ENCODE measurements around the gene CROCC2. TPM values are rescaled to one million over a fixed set of nuclear protein-coding genes. Genes with fewer than 3 reads are reported as not detected.
A peak's percentile ranks its signal among the peaks of the same experiment; 100 is the strongest.

CROCC2 gene
- total RNA-seq, 2 donors from 2014 or later = not detected

DNA sequence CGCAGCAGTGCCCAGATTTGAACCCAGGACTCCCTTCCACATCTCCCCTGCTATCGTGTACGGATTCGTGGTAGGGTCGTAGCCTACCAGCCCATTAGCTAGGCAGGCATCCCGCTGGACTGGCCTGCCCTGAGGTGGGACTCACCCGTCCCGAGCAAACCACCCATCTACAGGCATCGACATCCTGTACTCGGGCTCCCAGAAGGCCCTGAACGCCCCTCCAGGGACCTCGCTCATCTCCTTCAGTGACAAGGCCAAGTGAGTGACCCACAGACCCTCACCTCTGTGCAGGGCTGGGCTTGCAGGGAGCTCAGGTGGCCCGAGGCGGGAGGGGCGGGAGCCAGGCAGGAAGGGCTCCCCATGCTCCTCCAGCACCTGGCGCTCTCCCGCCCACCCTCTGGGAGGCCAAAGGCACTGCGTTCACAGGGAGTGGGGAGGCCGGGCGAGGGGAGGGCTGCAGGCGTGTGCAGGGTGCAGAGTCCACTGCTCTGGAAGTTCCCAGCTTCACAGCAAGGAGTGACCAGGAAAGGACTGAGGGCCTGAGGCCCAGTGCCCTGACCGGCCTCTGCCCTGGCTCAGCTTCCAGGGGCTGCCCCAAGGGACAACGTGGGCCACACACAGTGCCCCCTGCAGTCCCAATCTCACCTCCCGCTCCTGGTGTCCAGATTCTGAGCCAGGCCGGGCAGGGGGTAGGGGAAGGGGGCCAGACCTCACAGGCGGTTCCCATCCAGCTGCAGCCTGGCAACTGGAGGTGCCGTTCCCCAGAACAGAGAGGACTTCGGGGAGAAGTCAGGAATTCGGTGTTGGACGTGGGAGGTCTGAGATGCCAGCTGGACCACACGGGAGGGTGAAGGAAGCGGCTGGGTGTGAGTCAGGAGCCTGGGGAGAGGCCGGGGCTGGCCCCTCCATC is 32.1 kb upstream of the CROCC2 start:
- ATAC-seq (no peak), DNase-seq (no peak)
- intact Hi-C loops (cut with DNase I) = no loop called here

- intact Hi-C loops (cut with DNase I) = no loop called here
- DNase-seq = no peak
- ATAC-seq = no peak
These were observed 31.4 kb upstream of the CROCC2 start for GRCh38 chr2:240874715-240875227.

- DNase-seq = no peak
- intact Hi-C loops (cut with DNase I) = no loop called here
- ATAC-seq = no peak
These were observed 30.7 kb upstream of the CROCC2 start for GRCh38 chr2:240875228-240876034.

DNA sequence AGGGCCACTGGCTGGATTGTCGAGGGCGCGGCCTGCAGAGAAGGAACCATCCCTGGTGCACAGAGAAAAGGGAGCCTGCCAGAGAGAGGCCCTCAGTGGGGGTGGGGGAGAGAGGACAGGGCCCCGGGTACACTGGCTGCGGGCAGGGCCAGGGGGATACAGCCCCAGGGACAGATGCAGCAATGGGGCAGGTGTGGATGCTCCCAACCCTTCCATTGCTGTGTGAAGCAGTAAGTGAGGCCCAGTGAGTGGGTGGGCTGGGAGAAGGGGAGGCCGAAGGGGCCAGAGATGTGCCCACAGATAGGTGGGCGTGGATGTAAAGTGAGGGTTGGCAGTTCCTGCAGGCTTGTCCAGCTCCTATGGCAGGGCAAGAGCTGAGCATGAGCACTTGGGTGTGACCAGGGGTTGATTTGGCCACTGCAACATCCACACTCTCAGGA is 30.1 kb upstream of the CROCC2 start:
- no peak for ATAC-seq
- no peak for DNase-seq
- intact Hi-C loops (cut with DNase I) = no loop called here

DNA sequence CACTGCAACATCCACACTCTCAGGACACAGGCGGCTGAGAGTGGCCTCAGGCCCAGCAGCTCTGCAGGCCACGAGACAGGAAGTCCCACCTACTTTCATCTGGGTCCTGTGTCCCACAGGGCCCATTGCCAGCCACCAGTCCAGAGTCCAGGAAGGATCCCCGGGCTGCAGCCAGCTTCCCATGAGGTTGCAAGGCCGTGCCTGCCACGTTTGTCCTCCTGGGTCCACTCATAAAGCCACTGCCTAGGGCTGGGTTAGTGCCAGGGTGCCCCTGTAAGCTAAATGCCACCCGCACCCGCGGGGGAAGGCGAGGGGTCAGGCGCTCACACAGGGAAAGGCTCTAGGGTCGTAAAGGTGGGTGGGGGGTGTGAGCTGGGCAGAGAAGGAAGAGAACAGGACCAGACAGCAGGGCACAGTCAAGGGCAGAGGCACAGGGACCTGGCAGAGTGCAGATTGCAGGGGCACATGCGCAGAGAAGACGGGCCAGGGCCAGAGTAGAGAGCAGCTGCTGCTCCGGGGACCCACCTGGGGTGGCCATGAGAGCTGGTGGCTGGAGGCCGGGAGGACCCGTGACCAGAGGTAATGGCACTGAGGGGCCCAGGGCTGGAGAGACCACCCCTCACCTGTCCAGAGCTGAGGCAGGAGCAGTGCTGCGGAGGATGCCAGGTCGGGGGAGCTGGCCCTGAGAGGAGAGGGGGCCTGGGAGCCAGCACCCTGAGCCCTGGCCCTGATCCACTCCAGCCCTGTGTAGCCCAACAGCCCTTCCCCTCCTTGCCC is 29.5 kb upstream of the CROCC2 start:
- intact Hi-C loops (cut with DNase I) = no loop called here
- ATAC-seq (peak in 1 of 2 donors; percentile 66), DNase-seq (no peak)

GRCh38 chr2:240877460-240878340 is 28.4 kb upstream of the CROCC2 start:
- no peak for DNase-seq
- intact Hi-C loops (cut with DNase I) = no loop called here
- no peak for ATAC-seq

DNA sequence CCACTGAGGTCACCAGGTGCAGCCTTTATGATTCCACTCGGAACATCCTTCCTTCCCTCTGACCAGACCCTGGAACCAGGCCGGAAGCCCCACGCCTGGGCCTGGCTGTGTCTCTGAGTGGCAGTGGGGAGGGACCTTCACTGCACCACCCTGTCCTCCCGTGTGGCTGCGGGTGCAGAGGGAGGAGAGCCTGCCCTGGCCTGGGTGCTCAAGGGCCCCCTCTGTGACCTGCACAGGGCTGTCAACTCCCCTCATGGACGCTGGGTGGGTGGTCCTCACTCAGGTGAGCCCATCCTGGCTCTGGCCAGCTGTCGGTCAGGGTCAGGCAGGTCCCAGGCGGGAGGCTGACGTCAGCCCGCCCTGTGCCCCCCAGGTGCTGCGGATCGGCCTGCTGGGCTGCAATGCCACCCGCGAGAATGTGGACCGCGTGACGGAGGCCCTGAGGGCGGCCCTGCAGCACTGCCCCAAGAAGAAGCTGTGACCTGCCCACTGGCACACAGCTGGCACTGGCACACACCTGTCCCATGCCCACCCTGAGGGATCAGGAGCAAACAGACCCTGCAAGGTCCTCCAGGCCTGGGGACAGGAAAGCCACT is 27.7 kb upstream of the CROCC2 start:
- ATAC-seq = no peak
- intact Hi-C loops (cut with DNase I) = no loop called here
- DNase-seq = no peak

- ATAC-seq (no peak), DNase-seq (no peak)
- intact Hi-C loops (cut with DNase I) = no loop called here
These were observed 27.0 kb upstream of the CROCC2 start for GRCh38 chr2:240879105-240879504.

GRCh38 chr2:240881913-240882312 is 24.2 kb upstream of the CROCC2 start:
- DNase-seq (no peak), ATAC-seq (no peak)
- intact Hi-C loops (cut with DNase I) = no loop called here

DNA sequence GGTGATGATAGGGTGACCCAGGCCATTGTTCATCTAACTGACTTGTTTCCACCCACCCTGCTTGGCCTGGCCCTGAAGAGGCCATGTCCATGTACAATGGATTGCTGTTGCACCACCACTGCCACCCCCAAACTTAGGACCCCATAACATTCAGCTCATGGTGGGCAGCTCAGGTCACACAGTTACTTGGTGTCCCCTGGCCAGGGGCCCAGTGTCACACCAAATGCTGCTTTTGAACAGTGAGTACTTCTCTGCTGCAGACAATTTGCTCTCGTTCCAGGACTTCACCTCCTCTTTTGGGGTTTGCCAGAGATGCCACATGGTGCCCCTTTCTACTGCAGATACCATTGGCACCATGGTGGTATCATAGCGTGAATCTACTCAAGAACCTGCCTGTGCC is 21.9 kb upstream of the CROCC2 start:
- ATAC-seq = no peak
- DNase-seq = no peak
- intact Hi-C loops (cut with DNase I) = no loop called here

- ATAC-seq (no peak), DNase-seq (no peak)
These were observed 21.4 kb upstream of the CROCC2 start for GRCh38 chr2:240884745-240885144.

GRCh38 chr2:240885566-240885965 is 20.6 kb upstream of the CROCC2 start:
- ATAC-seq (no peak), DNase-seq (peak; percentile 16)
- intact Hi-C loops (cut with DNase I) = no loop called here

More at GRCh38 chr2:240884745-240885144, 21.4 kb upstream of the CROCC2 start:
- intact Hi-C loops (cut with DNase I) = no loop called here

- ATAC-seq (no peak), DNase-seq (no peak)
- intact Hi-C loops (cut with DNase I) = no loop called here
These were observed 20.0 kb upstream of the CROCC2 start for GRCh38 chr2:240886023-240886565.

- ATAC-seq (no peak), DNase-seq (peak; percentile 14)
- intact Hi-C loops (cut with DNase I) = no loop called here
These were observed 19.2 kb upstream of the CROCC2 start for GRCh38 chr2:240886678-240887609.

DNA sequence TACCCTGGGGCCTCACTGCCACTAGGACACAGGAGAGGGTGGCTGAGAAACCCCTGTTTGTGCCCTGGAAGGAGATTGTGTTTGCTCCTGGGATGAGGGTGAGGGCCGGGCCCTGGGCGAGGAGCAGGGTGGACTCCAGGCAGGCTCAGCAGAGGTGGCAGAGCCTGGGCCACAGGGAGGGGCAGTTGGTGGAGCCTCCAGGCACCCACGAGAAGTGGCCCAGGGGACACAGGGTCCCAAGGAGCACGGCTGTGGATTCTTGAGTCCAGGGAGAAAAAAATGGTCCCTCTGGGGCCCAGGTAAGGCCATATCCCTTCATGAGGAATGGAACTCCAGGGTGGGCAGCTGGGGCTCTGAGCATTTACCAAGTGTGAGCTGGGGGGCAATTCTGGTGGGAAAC is 18.5 kb upstream of the CROCC2 start:
- intact Hi-C loops (cut with DNase I) = no loop called here
- DNase-seq (peak; percentile 5), ATAC-seq (no peak)

- intact Hi-C loops (cut with DNase I) = no loop called here
- no peak for ATAC-seq
- peak; percentile 7 for DNase-seq
These were observed 17.8 kb upstream of the CROCC2 start for GRCh38 chr2:240888130-240888889.
